ENCODE results near the gene NELFB.

DNA sequence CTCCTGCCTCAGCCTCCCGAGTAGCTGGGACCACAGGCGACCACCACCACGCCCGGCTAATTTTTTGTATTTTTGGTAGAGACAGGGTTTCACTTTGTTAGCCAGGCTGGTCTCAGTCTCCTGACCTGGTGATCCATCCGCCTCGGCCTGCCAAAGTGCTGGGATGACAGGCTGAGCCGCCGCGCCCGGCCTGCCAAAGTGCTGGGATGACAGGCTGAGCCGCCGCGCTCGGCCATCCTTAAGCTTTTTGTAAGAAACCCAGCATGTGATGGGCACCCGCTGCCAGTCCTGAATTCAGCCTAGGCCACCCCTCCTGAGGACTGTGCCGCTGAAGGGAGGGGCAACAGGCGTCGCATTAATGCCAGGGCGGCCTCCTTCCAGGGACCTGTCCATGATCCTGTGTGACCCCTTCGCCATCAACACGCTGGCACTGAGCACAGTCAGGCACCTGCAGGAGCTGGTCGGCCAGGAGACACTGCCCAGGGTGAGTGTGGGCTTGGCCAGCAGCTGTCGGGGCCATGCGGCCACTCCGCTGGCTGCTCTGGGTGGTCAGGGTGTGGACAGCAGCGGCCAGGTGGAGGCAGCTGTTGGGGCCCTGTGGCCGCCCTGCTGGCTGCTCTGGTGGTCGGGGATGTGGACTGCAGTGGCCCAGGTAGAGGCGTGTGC, 10.5 kb downstream of the NELFB start:
- TF ChIP-seq, protein P1, sequence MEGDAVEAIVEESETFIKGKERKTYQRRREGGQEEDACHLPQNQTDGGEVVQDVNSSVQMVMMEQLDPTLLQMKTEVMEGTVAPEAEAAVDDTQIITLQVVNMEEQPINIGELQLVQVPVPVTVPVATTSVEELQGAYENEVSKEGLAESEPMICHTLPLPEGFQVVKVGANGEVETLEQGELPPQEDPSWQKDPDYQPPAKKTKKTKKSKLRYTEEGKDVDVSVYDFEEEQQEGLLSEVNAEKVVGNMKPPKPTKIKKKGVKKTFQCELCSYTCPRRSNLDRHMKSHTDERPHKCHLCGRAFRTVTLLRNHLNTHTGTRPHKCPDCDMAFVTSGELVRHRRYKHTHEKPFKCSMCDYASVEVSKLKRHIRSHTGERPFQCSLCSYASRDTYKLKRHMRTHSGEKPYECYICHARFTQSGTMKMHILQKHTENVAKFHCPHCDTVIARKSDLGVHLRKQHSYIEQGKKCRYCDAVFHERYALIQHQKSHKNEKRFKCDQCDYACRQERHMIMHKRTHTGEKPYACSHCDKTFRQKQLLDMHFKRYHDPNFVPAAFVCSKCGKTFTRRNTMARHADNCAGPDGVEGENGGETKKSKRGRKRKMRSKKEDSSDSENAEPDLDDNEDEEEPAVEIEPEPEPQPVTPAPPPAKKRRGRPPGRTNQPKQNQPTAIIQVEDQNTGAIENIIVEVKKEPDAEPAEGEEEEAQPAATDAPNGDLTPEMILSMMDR (IDR thresholded peaks at IDR 0.05) = no peak
- TF ChIP-seq POLR2A (IDR thresholded peaks at IDR 0.05) = no peak
